SU-DHL-6 (cell line): ENCODE data around the gene CXCR5.

Experiments used
- H2AFZ ChIP-seq: fragments of 200-600 bp; sonication (generic); 2 replicates; pipeline ENCODE4 v1.6.1; 2014; ENCODE audit warnings: low read depth, mild to moderate bottlenecking, moderate library complexity, mixed read lengths, antibody characterized with exemption, low read length; ENCODE audit not compliant: severe bottlenecking
- H3F3A ChIP-seq: fragments of 200-600 bp; shearing (Covaris generic); 2 replicates; pipeline ENCODE4 v1.6.0; 2016; ENCODE audit warnings: antibody characterized with exemption, mild to moderate bottlenecking; ENCODE audit not compliant: insufficient read depth
- H3K27ac ChIP-seq: fragments of 200-600 bp; sonication (generic); 2 replicates; pipeline ENCODE4 v1.5.1; 2016; ENCODE audit warnings: low read depth, mild to moderate bottlenecking, low read length, moderate library complexity, mixed read lengths
- H3K27me3 ChIP-seq: fragments of 200-600 bp; sonication (generic), shearing (Covaris generic); 2 replicates; pipeline ENCODE4 v1.6.0; 2014; ENCODE audit warnings: mild to moderate bottlenecking, low read length
- H3K36me3 ChIP-seq: fragments of 200-600 bp; sonication (generic); 2 replicates; pipeline ENCODE4 v1.6.1; 2014; ENCODE audit warnings: mild to moderate bottlenecking, low read length, mixed read lengths
- H3K4me2 ChIP-seq: fragments of 300-600, 200-600 bp; shearing (Covaris generic), sonication (generic); 2 replicates; pipeline ENCODE4 v1.6.0; 2014; ENCODE audit warnings: low read length, low read depth, mild to moderate bottlenecking; ENCODE audit not compliant: poor library complexity, severe bottlenecking
- H3K4me3 ChIP-seq: fragments of 200-600 bp; sonication (generic); 2 replicates; pipeline ENCODE4 v1.5.1; 2014; ENCODE audit warnings: antibody characterized with exemption, low read length, mild to moderate bottlenecking, mixed read lengths; ENCODE audit not compliant: insufficient read depth, poor library complexity, severe bottlenecking
- H3K79me2 ChIP-seq: fragments of 200-600 bp; sonication (generic); 2 replicates; pipeline ENCODE4 v1.6.1; 2014; ENCODE audit warnings: mild to moderate bottlenecking, low read length, moderate library complexity; ENCODE audit not compliant: insufficient read depth
- H3K9ac ChIP-seq: fragments of 200-600 bp; sonication (generic); 2 replicates; pipeline ENCODE4 v1.7.0; 2014; ENCODE audit warnings: mild to moderate bottlenecking, low read length
- H3K9me2 ChIP-seq: fragments of 200-600 bp; sonication (generic); replicated peaks from 2 replicates; pipeline ENCODE4 v1.6.1; 2014; ENCODE audit warnings: low read length; ENCODE audit not compliant: insufficient read depth
- H3K9me3 ChIP-seq: fragments of 200-600 bp; sonication (generic); 2 replicates; pipeline ENCODE4 v1.6.1; 2014; ENCODE audit warnings: low read length, mixed read lengths; ENCODE audit not compliant: insufficient read depth
- H4K20me1 ChIP-seq: fragments of 200-600 bp; sonication (generic); 2 replicates; pipeline ENCODE4 v1.6.1; 2014; ENCODE audit warnings: low read depth, mild to moderate bottlenecking, antibody characterized with exemption, low read length, moderate library complexity, mixed read lengths
- CTCF ChIP-seq: fragments of 200-600 bp; sonication (generic); IDR thresholded peaks from one replicate; pipeline ENCODE4 v1.5.1; 2017; ENCODE audit warnings: antibody characterized with exemption, mild to moderate bottlenecking, low read length, moderate library complexity; ENCODE audit not compliant: insufficient read depth, poor library complexity, severe bottlenecking
- EZH2phosphoT487 ChIP-seq: fragments of 200-600 bp; sonication (generic), shearing (Covaris generic); conservative IDR thresholded peaks from 2 replicates; pipeline ENCODE4 v1.6.1; 2018; ENCODE audit warnings: mild to moderate bottlenecking, antibody characterized with exemption, low read length, moderate library complexity, mixed read lengths

The CXCR5 gene

GRCh38 chr11:118899706-118900360 lies 16.1 kb downstream of the CXCR5 start:
- Histone ChIP-seq H3K9me2 (no peaks in the 10 kb centered on the region), H3K27ac (no peak overlapping the region), H2AFZ (no peak overlapping the region), H3K4me2 (no peak overlapping the region), H3K9me3 (no peaks in the 10 kb centered on the region), H3K36me3 (no peaks in the 10 kb centered on the region), H3K4me3 (no peak overlapping the region), H3K9ac (no peak overlapping the region), H4K20me1 (no peaks in the 10 kb centered on the region), H3K27me3 (no peaks in the 10 kb centered on the region), H3K79me2 (0 out of 2 replicates have a peak, but pooled peaks cover under 1% of the 10 kb centered on the region), H3F3A (no peaks in the 10 kb centered on the region)
- TF ChIP-seq CTCF = no peak
- no peak for TF ChIP-seq EZH2phosphoT487

- Histone ChIP-seq H3F3A (no peaks in the 10 kb centered on the region), H3K9me2 (no peaks in the 10 kb centered on the region), H3K4me2 (no peak overlapping the region), H3K4me3 (no peak overlapping the region), H2AFZ (no peak overlapping the region), H3K36me3 (no peaks in the 10 kb centered on the region), H3K79me2 (no peaks in the 10 kb centered on the region), H3K9ac (no peak overlapping the region), H3K27ac (no peak overlapping the region), H3K9me3 (no peaks in the 10 kb centered on the region), H3K27me3 (no peaks in the 10 kb centered on the region), H4K20me1 (no peaks in the 10 kb centered on the region)
- no peak for TF ChIP-seq CTCF
- no peak for TF ChIP-seq EZH2phosphoT487
These were observed 17.1 kb downstream of the CXCR5 start for GRCh38 chr11:118900535-118901384.

- H3K9ac ChIP-seq = no peak overlapping the region
- H3K4me2 ChIP-seq = no peak overlapping the region
- no peaks in the 10 kb centered on the region for H3K27me3 ChIP-seq
- H3F3A ChIP-seq = no peaks in the 10 kb centered on the region
- H3K27ac ChIP-seq = no peak overlapping the region
- no peak overlapping the region for H3K4me3 ChIP-seq
- H2AFZ ChIP-seq = no peak overlapping the region
- no peaks in the 10 kb centered on the region for H3K36me3 ChIP-seq
- no peaks in the 10 kb centered on the region for H4K20me1 ChIP-seq
- no peak for TF ChIP-seq CTCF
- TF ChIP-seq EZH2phosphoT487 = no peak
- no peaks in the 10 kb centered on the region for H3K9me3 ChIP-seq
- no peaks in the 10 kb centered on the region for H3K9me2 ChIP-seq
- H3K79me2 ChIP-seq = no peaks in the 10 kb centered on the region
These were observed 18.0 kb downstream of the CXCR5 start for GRCh38 chr11:118901494-118902335.
